HG02588 (cell line): ENCODE data around the gene PKIB.
A peak's percentile ranks its signal among the peaks of the same experiment; 100 is the strongest.
"Not testable (repeated sequence)": the region's sequence is repeated elsewhere in the genome, so short reads cannot be mapped to it uniquely, and the experiment has no call there.

ENCODE experiments used
- ATAC-seq: cut with Tn5 transposase; IDR thresholded peaks from one replicate; pipeline ENCODE4 v1.9.1; 2021; ENCODE audit warnings: mild to moderate bottlenecking, moderate library complexity; ENCODE audit not compliant: unreplicated experiment

PKIB gene

DNA sequence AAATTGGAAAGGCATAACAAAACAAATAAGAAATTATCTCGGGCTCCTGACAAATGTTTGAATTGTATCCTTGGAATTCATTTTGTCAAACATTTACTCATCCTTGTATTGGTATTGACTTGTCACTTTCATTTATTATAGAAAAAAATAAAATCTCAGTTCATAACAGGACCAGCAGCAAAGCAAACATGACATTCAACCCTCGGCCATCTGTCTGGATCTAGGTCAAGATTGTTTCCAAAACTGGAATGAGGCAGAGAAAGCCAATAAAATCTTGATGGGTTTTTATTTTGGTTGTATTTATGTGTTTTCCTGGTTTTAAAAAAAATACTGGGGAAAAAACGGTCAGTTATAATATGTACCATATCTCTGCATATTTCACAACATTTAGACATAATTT lies 126.4 kb downstream of the PKIB start:
- no peak for ATAC-seq

DNA sequence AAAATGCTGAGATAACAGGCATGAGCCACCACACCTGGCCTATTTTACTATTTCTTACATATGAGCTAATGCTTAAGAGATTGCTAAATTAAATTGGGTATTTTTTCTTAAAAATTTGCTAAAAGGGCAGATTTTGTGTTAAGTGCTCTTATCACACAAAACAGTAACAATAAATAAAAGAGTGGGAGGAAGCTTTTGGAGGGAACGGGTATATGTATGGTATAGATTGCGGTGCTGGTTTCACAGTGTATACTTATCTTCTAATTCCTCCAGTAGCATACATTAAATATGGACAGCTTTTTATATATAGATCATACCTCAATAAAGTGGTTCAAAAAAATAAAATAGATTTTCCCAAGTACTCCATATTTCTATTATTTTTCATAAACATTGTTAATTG lies 129.9 kb downstream of the PKIB start:
- ATAC-seq = no peak

DNA sequence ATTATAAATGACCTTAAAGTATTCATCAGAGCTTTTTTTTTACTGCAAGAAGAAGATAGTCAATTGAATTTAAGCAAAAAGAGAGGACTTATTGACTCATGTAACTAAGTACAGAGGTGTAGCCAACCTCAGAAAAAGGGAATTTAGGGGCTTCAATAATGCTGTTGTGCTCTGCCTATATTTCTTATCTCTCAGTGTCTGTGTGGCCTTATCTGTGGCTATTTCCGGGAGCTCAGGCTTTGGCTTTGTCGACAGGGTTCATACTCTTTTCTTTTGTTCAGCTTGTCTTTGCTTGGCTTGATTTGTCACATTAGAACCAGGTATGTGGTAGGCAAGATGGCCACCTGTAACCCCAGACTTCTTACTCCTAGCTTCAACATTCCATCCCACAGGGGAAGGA lies 130.7 kb downstream of the PKIB start:
- no peak for ATAC-seq

DNA sequence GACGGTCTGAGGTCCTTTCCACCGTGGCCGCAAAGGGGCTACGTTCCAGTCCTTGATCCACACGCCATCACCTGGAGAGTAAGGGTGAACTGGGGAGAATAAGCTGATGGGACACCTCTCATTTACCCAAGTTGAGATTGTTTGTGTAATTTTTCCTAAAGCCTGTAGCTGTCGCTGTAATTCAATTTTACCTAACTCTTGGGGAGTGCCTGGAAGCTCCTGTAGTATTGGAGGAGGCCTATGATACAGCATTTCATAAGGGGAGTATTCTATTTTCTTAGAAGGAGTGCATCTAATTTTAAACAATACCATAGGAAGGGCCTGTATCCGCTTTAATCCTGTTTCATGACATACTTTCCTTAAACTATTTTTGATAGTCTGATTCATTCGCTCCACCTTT lies 134.0 kb downstream of the PKIB start:
- not testable (repeated sequence) for ATAC-seq

DNA sequence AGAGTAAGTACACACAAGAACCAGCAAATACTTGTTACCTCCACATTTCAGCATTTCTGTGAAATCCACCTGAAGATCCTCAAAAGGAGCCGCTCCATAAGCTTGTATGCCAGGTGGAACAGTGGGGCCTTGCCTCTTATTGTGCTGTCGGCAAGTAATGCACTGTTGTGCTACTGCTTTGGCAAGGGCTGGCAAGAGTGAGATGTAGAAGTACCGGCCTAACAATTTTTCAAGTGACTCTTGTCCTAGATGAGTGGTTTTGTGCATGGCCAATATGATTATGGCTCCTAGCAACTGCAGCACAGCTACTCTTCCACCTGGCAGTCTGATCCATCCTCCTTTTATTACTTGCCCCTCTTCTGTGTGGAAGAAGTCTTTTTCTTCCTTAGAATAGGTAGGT lies 134.7 kb downstream of the PKIB start:
- not testable (repeated sequence) for ATAC-seq

DNA sequence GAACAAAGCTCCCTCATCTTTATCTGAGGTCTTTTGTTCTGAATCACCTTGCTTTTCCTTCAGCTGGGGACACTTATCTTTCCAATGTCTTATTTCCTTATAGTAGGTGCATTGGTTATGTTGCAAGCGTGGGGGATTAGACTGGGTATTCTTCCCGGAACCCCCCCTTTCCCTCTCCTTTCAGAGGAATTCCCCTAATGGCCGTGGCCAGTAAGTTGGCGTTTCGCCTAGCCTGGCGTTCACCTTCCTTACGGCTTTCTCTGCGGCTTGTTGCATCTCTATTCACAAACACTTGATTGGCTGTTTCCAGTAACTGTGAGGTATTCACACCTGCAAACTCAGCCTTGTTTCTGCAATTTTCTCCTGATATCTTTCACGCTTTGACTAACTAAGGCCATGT lies 136.5 kb downstream of the PKIB start:
- ATAC-seq = no peak

DNA sequence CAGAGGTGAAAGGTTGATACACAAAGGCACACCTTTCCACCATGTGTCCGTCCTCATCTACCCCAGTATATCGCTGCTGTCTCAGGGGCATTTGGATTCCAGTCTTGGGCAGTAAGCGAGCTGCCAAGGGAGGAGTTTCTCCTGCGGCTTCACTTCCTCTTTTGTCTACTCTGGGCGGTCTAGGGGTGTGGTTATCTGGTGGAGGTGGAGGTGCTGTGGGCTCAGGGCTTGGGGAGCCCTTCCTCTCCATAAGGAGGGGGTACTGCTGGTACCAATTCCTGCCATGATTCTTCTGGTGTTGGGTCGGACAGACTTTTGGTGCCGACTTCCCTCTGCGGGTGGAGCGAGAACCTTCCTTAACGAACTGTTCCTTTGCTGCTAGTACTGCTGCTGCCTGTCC lies 137.4 kb downstream of the PKIB start:
- no peak for ATAC-seq

DNA sequence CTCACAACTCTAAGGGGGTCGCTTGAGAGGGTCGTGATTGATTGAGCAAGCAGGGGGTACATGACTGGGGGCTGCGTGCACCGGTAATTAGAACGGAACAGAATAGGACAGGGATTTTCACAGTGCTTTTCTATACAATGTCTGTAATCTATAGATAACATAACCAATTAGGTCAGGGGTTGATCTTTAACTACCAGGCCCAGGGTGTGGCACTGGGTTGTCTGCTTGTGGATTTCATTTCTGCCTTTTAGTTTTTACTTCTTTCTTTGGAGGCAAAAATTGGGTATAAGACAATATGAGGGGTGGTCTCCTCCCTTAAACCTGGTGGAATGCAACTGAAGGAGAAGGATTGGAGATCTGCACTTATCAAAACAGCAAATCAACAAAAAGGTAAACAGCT lies 138.7 kb downstream of the PKIB start:
- not testable (repeated sequence) for ATAC-seq

DNA sequence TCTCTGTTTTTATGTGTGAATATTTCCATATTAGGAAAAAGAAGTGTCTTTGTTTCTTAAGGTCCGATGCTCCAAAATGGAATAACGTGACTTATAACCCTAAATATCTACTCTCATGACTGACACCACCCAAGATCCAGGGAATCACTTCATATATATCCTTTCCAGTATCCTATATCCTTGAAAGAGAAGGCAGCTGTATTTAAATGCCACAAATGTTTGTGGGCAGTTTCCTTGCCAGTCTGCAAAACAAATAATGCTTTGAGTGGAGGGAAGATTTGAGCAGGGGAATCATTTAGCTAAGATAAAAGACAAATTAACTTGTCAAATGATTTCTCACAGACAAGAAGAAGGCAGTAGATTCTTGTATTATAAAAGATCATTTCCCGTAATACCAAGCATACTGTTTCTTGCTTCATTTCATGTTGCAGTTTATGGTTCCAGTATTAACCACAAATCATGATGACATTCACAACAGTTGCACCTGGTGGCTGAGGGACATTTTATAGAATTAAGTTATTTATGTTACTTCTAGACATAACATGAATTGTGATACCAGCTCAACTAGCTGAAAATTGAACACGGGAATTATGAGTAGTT lies 139.3 kb downstream of the PKIB start:
- ATAC-seq = no peak

DNA sequence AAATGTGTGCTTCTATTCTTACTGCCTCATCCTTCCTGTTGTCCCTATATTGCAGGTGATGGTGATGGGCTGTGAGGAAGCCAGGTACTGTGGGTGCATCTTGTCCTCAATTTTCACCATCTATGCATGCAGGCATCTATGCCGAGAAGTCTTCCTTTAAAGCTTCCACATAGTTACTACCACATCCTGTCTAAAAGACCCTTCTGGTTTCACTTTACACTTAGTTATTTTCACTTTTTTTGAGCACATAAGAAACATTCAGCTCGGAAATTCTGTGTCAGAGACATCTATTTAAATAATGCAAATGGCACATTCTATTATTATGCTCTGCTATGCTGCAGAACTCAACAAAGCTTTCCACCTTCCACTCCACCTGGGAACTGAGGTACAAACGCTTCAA lies 141.1 kb downstream of the PKIB start:
- peak; percentile 83 for ATAC-seq

DNA sequence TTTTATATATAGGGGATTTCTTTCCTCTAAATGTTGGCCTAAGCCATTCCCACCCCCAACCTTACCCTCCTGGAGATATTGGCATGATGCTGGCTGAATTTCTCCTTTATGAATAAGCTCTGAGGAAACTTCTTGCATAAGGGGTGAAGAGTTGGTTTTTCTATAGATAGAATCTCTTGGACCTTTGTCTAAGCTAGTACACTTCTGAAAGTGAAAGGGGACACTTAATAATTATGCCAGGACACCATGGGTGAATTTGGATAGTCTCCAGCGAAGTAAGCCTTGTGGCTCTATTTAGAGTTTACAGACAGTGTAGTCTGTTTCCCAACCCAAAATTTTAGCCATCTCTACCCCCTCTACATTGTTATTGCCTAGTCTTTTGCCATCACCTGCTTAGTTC lies 142.3 kb downstream of the PKIB start:
- no peak for ATAC-seq

DNA sequence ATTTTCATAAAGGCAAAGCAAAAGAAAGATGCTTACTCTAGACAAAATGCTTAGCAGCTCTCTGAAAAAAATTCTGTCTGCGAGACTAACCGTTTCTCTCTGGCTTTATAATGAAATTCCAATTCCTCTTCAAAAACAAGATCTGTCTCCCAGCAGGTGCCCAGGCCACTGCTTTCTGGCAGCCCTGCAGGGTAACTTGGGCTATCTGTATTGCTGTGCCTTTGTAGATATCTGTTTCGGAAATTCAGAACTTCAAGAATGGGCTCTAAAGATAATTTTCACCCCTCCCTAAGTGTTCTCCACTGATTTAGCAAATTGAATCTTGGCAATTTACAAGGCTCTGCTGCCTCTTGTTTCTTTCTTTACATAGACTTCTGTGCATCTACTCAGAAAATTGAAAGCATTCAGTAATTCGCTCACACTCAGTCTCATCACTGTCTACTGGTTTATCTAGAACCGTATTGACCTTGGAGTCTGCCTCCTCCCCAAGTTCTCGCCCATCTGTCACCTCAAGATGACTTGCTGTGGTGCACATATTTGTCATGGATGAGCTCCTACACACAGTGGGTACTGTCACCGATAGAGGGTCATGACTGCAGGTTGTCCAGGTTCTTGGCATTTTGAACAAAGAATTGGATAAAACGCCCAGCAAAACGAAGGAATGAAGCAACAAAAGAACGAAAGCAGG lies 142.9 kb downstream of the PKIB start:
- no peak for ATAC-seq

DNA sequence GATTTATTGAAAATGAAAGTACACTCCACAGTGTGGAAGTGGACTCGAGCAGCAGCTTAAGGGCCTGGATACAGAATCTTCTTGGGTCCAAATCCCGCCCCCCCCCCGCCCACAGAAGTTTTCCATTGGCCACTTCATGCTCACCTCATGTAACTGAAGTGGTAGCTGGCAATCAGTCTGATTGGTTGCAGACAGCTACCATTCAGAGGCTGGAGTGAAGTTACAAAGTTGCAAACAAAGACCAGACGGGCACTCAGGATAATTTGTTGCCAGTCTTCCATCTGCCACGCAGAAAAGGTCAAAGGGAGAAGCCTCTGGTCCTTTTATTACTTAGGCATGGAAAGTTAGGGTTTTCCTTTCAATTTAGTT lies 143.5 kb downstream of the PKIB start:
- no peak for ATAC-seq

DNA sequence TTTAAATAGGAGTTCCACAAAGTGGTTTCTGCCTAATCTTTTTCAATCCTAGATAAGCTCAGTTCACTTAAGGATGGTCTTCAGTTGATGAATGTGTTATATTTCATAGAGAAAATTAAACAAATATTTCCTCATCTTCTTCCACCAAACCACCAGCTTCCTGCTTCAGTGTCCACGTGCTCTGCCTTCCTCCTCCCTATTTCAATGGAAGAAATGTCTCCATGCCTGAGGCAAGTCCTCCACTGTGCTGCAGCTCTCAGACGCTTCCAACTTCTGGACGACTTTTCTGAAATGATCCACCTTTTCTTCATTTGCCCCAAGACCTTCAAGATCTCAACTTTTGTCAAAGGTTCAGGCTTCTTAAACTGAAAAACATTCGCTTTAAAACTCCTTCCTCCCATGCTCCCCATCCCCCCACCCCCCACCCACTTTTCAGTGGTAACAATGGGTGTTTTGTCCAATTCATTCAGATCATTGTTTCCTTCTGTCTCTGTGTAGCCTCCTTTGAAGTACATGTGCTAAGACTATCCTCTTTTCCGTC lies 144.1 kb downstream of the PKIB start:
- ATAC-seq = no peak

DNA sequence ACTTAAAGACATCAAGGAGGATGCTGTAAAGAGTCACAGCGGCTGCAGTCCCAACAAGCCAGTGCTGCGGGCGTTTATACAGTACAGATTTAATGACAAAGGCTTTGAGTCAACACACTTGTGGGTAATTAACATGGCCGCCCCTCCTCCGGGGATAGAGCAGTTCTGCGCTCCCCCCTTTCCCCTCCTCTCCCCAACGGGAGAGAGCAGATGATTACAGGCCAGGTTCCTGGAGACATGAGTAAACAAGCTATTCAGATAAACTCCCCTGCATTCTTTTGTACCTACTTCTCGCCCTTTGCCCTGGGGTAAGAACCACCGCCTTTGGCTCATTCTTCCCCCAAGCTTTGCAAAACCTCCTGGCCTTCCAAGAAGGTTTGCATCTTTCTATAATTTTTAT lies 145.7 kb downstream of the PKIB start:
- no peak for ATAC-seq

DNA sequence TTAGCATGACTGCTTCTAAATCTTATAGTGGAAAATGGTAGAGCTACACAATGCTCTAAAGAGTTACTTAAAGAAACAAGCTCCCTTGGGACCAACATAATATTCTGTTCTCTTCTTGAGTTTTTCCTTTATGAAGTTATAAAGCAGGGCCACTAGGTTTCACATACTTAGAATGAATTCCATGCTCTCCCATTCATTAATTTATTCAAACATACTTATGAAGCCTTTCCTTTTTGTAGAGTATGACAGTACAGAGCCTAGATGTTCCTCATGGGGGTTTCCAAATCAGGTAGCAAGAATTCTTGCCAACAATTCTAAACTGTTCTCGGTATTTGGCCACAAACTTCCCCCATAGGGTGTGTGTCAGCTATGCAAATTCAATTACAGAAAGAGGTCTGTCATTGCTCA lies 148.7 kb downstream of the PKIB start:
- peak; percentile 99 for ATAC-seq

DNA sequence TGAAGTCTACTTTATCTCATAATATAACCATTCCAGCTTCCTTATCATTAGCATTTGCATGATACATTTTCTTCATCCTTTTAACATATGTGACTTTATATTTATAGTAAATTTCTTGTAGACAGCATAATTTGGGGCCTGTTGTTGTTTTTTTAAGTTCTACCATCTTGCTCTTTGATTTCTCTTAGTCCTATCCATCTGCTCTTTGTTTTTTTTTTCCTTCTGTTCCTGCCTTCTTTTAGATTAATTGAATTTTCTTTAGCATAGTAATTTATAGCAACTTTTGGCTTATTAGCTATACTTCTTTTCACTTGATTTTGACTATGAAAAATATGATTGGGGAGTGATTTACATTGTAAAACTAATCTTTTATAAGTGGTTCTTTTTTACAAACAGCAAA lies 150.1 kb downstream of the PKIB start:
- no peak for ATAC-seq

DNA sequence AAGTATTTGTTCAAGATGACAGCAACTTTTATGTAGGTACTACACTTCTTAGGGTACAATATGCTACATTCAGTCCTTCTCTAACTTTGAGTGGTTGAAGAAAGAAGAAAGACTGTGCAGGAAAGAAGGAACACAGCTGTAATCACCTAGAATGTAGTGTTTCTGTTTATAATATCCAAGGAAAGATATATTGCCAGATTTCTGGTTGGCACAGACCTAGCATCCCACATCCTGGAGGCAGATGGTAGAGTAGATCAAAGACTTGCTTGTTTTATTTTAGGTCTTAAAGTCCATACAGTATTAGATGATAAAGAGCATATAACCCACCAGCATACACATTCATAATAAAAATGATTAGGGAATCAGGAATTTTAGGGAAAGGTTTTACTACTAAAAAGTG lies 156.1 kb downstream of the PKIB start:
- no peak for ATAC-seq

DNA sequence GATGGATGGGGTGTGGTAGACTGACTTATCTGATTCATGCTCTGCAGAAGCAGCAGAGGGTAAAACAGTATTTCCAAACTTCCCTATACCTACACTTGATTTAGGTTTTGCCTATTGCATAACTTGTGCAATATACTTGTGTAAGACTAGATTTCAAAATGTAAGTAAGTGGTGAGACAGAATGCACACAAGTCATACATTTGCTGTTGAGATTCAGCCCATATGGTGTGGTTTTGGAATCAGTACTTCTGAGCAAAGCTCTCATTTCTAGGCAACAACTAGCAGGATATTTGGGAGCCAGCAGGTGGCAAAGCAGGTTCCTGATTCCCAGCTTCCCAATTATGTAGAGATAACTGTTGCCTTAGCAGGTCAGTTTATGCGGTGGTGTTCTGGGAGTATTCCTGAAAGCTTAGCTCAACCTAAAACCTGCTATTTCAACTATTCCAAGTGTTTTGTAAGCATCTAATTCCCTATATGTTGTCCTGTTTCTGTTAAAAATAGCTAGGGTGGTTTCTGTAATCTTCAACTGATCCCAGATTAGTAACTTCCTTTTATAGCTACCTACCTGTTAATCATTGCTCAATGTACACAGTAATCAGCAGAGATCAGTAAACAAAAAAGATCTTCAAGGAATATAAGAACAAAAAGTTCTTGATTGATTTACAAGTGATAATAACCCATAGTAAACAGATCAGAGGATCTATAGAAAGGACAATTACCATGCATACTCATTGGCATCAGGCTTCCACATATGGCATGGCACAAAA lies 160.8 kb downstream of the PKIB start:
- ATAC-seq = no peak

DNA sequence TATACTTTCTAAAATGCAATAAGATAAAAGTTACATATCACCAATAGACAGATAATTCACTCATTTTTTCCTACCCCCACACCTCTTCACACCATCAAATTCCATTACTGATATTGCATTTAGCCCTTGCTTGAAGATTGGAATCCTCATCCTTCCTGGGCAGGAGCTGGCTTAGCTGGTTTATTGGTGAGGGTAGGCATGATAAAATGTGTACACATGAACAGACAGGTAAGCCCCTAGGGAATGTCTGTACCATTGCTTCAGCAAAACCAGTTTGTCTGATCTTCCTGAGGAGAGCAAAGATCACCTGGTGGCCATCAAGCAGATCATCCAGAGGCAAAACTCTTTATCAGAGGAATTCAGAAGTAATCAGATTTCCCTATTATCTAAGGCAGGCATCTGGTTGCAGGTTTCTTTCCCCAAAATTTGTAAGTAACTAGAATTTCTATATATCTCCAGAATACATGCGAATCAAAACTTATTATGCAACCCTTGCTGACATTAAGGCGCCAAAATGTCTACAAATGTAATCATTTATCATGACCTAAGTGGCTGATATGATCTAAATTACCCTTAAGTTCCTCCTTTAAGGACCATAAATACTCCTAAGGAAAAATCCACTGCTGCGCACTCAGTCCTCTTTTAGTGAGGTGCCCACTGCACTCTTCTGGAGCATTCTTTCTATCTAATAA lies 162.7 kb downstream of the PKIB start:
- ATAC-seq = no peak
